Mammary epithelial cell (primary cell): ENCODE results near the gene SLC9A9.

ENCODE experiments used
- EZH2 ChIP-seq: IDR thresholded peaks from 2 replicates; pipeline ENCODE4 v1.6.1; 2012; ENCODE audit warnings: low read length, inconsistent platforms, borderline replicate concordance
- TF ChIP-seq, protein P1 (sequence below), 2 donors: IDR thresholded peaks in 1 of 2; conservative IDR thresholded peaks in 1 of 2; 2 replicates each; pipeline ENCODE4 v1.5.1; 2011 to 2012; ENCODE audit warnings: inconsistent platforms in 2 of 2, low read length in 2 of 2, mild to moderate bottlenecking in 2 of 2, control low read depth in 1 of 2, low read depth in 1 of 2; ENCODE audit not compliant: insufficient read depth in 1 of 2; ENCODE audit errors: extremely low read depth in 1 of 2

DNA sequence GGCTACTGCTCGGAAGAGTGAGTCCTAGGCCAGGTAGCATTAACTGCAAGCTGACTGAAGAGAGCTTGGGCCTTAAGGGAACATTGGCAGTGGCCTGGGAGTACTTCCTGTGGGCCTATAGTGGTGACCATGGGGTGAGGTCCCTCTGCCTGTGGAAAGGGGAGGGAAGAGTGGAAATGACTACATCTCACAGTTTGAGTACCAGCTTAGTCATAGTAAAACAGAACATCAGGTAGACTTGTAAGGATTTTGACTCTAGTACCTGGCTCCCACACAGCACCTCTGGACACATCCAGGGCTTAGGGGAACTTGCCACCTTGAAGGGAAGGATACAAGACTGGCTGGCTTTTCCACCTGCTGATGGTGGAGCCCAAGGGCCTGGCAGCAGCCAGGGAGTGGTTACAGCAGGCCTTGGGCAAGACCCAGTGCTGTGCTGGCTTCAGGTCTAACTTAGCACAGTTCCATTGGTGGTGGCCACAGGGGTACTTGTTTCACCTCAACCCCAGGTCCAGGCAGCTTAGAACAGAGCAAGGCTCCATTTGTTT is 147.8 kb downstream of the SLC9A9 start:
- TF ChIP-seq, protein P1, sequence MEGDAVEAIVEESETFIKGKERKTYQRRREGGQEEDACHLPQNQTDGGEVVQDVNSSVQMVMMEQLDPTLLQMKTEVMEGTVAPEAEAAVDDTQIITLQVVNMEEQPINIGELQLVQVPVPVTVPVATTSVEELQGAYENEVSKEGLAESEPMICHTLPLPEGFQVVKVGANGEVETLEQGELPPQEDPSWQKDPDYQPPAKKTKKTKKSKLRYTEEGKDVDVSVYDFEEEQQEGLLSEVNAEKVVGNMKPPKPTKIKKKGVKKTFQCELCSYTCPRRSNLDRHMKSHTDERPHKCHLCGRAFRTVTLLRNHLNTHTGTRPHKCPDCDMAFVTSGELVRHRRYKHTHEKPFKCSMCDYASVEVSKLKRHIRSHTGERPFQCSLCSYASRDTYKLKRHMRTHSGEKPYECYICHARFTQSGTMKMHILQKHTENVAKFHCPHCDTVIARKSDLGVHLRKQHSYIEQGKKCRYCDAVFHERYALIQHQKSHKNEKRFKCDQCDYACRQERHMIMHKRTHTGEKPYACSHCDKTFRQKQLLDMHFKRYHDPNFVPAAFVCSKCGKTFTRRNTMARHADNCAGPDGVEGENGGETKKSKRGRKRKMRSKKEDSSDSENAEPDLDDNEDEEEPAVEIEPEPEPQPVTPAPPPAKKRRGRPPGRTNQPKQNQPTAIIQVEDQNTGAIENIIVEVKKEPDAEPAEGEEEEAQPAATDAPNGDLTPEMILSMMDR (conservative IDR thresholded peaks at IDR 0.05 in 1 of 2, IDR thresholded peaks at IDR 0.05 in 1 of 2; ENCODE audit: extremely low read depth in 1 of 2, insufficient read depth in 1 of 2, low read depth in 1 of 2, low read length in 2 of 2), result no peak
- no peak for TF ChIP-seq EZH2
